HG03469 (cell line): ENCODE results near the gene BCAS3.
"Not testable (repeated sequence)": the region's sequence is repeated elsewhere in the genome, so short reads cannot be mapped to it uniquely, and the experiment has no call there.

Experiments used
- ATAC-seq: cut with Tn5 transposase; IDR thresholded peaks from one replicate; pipeline ENCODE4 v1.9.1; 2021; ENCODE audit warnings: mild to moderate bottlenecking, moderate library complexity, moderate number of reproducible peaks; ENCODE audit not compliant: unreplicated experiment

The BCAS3 gene

DNA sequence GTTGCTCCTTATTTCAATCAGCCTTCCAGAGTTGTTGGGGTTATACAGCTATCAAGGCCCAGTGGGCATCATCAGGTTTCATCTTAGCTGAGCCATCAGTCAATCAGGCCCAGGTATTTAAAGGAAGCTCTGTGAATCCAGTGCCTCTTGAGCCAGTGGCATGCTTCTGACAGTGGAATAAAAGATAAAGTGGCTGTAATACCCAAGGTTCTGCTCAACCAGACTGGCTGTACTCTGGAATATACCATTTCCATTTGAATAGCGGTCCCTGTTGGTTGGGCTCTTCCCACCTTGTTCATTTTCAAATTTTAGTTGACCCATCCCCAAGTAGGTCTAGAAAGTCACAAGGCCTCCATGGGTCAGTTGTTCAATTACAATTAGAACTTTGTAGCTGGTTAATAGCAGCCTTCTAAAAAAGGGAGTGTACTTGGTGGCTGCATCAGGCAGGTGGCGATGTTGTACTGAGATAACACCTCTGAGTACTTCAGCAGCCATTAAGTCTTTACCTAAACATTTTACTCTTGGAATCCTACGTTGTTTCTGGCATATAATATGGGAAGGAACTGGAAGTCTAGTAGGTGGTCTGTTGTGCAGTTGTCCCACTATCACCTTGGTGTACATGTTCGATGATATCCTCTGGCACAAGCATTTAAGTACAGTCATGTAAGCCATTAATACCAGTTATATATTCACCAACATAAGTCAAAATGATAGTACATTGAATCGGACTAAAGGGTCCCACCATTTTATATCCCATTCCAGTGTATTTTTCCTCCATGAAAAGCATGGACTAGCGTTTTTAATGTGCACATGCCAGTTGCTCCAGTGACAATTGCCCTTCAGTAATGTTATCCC lies 294.1 kb downstream of the BCAS3 start:
- ATAC-seq = no peak

DNA sequence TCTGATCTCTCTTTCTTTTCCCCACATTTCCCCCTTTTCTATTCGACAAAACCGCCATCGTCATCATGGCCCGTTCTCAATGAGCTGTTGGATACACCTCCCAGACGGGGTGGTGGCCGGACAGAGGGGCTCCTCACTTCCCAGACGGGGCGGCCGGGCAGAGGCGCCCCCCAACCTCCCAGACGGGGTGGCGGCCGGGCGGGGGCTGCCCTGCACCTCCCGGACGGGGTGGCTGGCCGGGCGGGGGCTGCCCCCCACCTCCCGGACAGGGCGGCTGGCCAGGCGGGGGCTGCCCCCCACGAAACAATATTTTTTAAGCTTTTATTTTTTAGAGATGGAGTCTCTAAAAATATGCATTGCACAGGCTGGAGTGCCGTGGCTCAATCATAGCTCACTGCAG lies 299.2 kb downstream of the BCAS3 start:
- not testable (repeated sequence) for ATAC-seq

- no peak for ATAC-seq
Observed at GRCh38 chr17:60989379-60989778, 311.7 kb downstream of the BCAS3 start.

GRCh38 chr17:60989846-60990245 lies 312.2 kb downstream of the BCAS3 start:
- ATAC-seq = no peak

DNA sequence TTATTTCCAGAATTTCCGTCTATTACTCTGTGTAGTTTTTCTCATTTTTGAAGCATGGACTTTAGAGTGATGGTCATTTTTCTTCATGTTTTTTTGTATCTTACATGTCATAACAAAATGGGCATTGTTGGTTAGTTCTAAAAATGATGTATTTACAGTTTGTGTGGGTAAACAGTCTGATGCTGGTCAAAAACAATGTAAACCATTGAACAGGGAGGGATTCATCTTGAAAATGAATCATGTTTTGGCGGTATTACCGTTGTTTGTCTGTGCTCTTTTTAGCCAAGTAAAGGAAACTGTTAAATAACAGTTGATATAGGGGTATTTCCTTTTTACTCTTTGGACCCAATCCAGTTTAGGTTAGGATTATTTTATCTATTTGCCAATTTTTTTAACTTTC lies 315.8 kb downstream of the BCAS3 start:
- no peak for ATAC-seq

GRCh38 chr17:60995680-60996079 lies 318.0 kb downstream of the BCAS3 start:
- ATAC-seq = no peak

- no peak for ATAC-seq
Observed at GRCh38 chr17:61000911-61001310, 323.3 kb downstream of the BCAS3 start.

DNA sequence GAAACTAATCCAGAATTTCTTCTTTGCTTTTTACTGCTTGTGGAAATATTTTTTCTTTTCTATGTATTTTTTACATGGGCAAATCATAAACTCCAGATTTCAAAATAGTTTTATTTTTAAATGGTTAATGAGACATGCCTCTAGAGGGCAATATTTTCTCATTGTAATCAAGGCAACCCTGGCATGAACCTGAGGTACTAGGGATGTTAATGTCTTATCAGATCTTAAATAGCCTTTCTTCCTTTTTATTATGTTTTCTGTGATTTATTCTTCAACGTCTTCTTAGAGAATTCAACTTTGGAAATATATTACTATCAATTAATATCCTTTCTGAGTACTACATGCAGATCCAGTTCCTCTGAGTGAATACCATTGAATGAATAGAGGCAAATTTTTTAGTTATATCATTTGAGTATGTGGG lies 324.7 kb downstream of the BCAS3 start:
- ATAC-seq = no peak

GRCh38 chr17:61005358-61005757 lies 327.7 kb downstream of the BCAS3 start:
- ATAC-seq = no peak

DNA sequence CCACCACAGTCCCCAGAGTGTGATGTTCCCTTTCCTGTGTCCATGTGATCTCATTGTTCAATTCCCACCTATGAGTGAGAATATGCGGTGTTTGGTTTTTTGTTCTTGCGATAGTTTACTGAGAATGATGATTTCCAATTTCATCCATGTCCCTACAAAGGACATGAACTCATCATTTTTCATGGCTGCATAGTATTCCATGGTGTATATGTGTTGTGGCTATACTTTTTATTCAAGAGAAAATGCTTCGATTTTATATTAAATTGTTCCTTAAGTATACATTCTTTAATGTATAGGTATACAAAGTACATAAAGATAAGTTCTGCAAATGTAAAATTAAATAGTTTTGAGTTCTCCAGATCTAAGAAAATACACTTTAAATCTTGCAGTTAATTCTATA lies 328.3 kb downstream of the BCAS3 start:
- ATAC-seq = not testable (repeated sequence)

GRCh38 chr17:61007980-61008379 lies 330.3 kb downstream of the BCAS3 start:
- no peak for ATAC-seq

- no peak for ATAC-seq
Observed at GRCh38 chr17:61009663-61010062, 332.0 kb downstream of the BCAS3 start.

- no peak for ATAC-seq
Observed at GRCh38 chr17:61010661-61011170, 333.1 kb downstream of the BCAS3 start.

DNA sequence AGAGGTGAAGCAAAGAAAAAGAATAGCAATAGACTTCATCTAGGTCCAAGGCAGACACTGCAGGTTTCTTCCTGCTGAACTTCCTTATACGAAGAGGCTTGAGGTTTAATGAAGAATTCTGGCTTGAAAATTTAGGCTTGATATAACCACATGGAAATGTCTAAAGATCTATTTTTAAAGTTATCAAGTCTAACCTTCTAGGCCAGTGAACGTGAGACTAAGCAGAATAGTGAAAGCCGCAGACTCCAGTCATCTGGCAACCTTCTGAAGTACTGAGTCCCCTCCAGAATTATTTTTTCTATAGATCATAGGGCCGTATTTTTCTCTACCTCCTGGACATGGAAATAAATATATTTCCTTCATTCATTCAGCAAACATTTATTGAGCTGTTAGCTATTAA lies 333.6 kb downstream of the BCAS3 start:
- ATAC-seq = no peak

GRCh38 chr17:61015966-61016365 lies 338.3 kb downstream of the BCAS3 start:
- ATAC-seq = no peak

GRCh38 chr17:61017317-61018006 lies 339.8 kb downstream of the BCAS3 start:
- ATAC-seq = no peak

GRCh38 chr17:61018938-61019337 lies 341.3 kb downstream of the BCAS3 start:
- ATAC-seq = no peak

GRCh38 chr17:61023996-61024395 lies 346.3 kb downstream of the BCAS3 start:
- no peak for ATAC-seq

- ATAC-seq = no peak
Observed at GRCh38 chr17:61026818-61027217, 349.2 kb downstream of the BCAS3 start.

GRCh38 chr17:61029181-61029580 lies 351.5 kb downstream of the BCAS3 start:
- no peak for ATAC-seq

GRCh38 chr17:61040666-61041065 lies 363.0 kb downstream of the BCAS3 start:
- ATAC-seq = no peak

- ATAC-seq = not testable (repeated sequence)
Observed at GRCh38 chr17:61042348-61042747, 364.7 kb downstream of the BCAS3 start.
